H1 (cell line): ENCODE measurements around the gene SF3A2. TPM values are rescaled to one million over a fixed set of nuclear protein-coding genes. Genes with fewer than 3 reads are reported as not detected.
A peak's percentile ranks its signal among the peaks of the same experiment; 100 is the strongest.

Source experiments
- CTCF ChIA-PET: fragments of 300-600 bp; sonication (Branson Sonifier 250); formaldehyde crosslinking; loops from one replicate; lab custom pipeline; 2021; ENCODE audit not compliant: partially characterized antibody; lab: Charles Lee
- POLR2A ChIA-PET: fragments of 300-600 bp; sonication (Branson Sonifier 250); formaldehyde crosslinking; loops from one replicate; lab custom pipeline; 2021; ENCODE audit warnings: inconsistent platforms; ENCODE audit not compliant: partially characterized antibody; lab: Charles Lee
- DNase-seq, 2 experiments: peaks; one replicate each; pipeline versions ENCODE4 v3.0.0 to v3.0.0-alpha.2; 2010 to 2022; ENCODE audit warnings: low spot score in 2 of 2, low read depth in 1 of 2, mixed read lengths in 1 of 2
- FAIRE-seq: peaks from 2 replicates; lab custom pipeline; 2011; peaks lifted over from hg19 to GRCh38; lab: Jason Lieb, UNC
- H2AFZ ChIP-seq: 2 replicates; pipeline ENCODE4 v1.8.1; 2012; ENCODE audit warnings: low read length, inconsistent platforms
- H2AK5ac ChIP-seq: 2 replicates; pipeline ENCODE4 v1.6.1; 2013; ENCODE audit warnings: low read depth, low read length
- H2BK120ac ChIP-seq: replicated peaks from 2 replicates; pipeline ENCODE3; 2013; ENCODE audit warnings: low read depth, low read length, inconsistent platforms
- H2BK12ac ChIP-seq: 2 replicates; pipeline ENCODE4 v1.6.1; 2013; ENCODE audit warnings: low read depth, low read length
- H2BK15ac ChIP-seq: 2 replicates; pipeline ENCODE4 v1.6.1; 2013; ENCODE audit warnings: low read length
- H2BK20ac ChIP-seq: 2 replicates; pipeline ENCODE4 v1.6.1; 2013; ENCODE audit warnings: low read length
- H2BK5ac ChIP-seq: 2 replicates; pipeline ENCODE4 v1.6.1; 2013; ENCODE audit warnings: low read depth, low read length
- H3K14ac ChIP-seq: 2 replicates; pipeline ENCODE4 v1.6.1; 2013; ENCODE audit warnings: inconsistent platforms; ENCODE audit not compliant: insufficient read length
- H3K18ac ChIP-seq: 2 replicates; pipeline ENCODE4 v1.6.1; 2013; ENCODE audit warnings: low read length; ENCODE audit errors: extremely low read depth
- H3K23ac ChIP-seq: 2 replicates; pipeline ENCODE4 v1.6.1; 2013; ENCODE audit warnings: inconsistent platforms; ENCODE audit not compliant: insufficient read length
- H3K23me2 ChIP-seq: 2 replicates; pipeline ENCODE4 v1.6.1; 2013; ENCODE audit warnings: low read depth, low read length
- H3K27ac ChIP-seq: 2 replicates; pipeline ENCODE4 v1.6.1; 2011; ENCODE audit warnings: low read depth, low read length, inconsistent platforms
- H3K27me3 ChIP-seq, 4 experiments: replicated peaks in 1 of 4; 1 replicate in 1 of 4; 2 replicates in 3 of 4; pipeline versions ENCODE4 v1.6.1 to v1.8.1; 2011 to 2013; ENCODE audit warnings: low read length in 3 of 4, mild to moderate bottlenecking in 3 of 4, inconsistent platforms in 2 of 4, mixed read lengths in 2 of 4, moderate library complexity in 1 of 4; ENCODE audit not compliant: control insufficient read depth in 3 of 4, insufficient read depth in 3 of 4; ENCODE audit errors: extremely low read depth in 1 of 4
- H3K36me3 ChIP-seq, 4 experiments: 2 replicates each; pipeline versions ENCODE4 v1.6.1 to v1.8.1; 2011 to 2013; ENCODE audit warnings: mild to moderate bottlenecking in 4 of 4, low read length in 3 of 4, moderate library complexity in 2 of 4, control low read depth in 1 of 4, inconsistent platforms in 1 of 4; ENCODE audit not compliant: insufficient read depth in 4 of 4, control insufficient read depth in 2 of 4
- H3K4ac ChIP-seq: replicated peaks from 2 replicates; pipeline ENCODE3; 2013; ENCODE audit warnings: low read length, low read depth, mixed read lengths, inconsistent platforms; ENCODE audit not compliant: insufficient read length
- H3K4me1 ChIP-seq, 4 experiments: replicated peaks in 1 of 4; 1 replicate in 1 of 4; 2 replicates in 3 of 4; pipeline versions ENCODE4 v1.6.1 to v1.8.1; 2011 to 2013; ENCODE audit warnings: low read length in 3 of 4, inconsistent platforms in 2 of 4, mixed read lengths in 1 of 4; ENCODE audit not compliant: insufficient read depth in 4 of 4, control insufficient read depth in 3 of 4
- H3K4me2 ChIP-seq, 2 experiments: 2 replicates each; pipeline versions ENCODE4 v1.6.1 to v1.8.1; 2011 to 2013; ENCODE audit warnings: low read depth in 2 of 2, low read length in 2 of 2, control low read depth in 1 of 2, inconsistent platforms in 1 of 2, mild to moderate bottlenecking in 1 of 2; ENCODE audit not compliant: insufficient read depth in 1 of 2
- H3K4me3 ChIP-seq, 4 experiments: fragments of 200-600, 300-600 bp in 1 of 4; sonication (generic), shearing (Covaris generic), sonication (Bioruptor Twin) in 1 of 4; 2 replicates each; pipeline versions ENCODE4 v1.5.1 to v1.8.1; 2011 to 2016; ENCODE audit warnings: low read length in 4 of 4, low read depth in 3 of 4, control low read depth in 2 of 4, inconsistent platforms in 2 of 4, mild to moderate bottlenecking in 2 of 4, mixed read lengths in 1 of 4, moderate library complexity in 1 of 4; ENCODE audit not compliant: insufficient read depth in 2 of 4; ENCODE audit errors: extremely low read depth in 1 of 4
- H3K56ac ChIP-seq: replicated peaks from 2 replicates; pipeline ENCODE3; 2013; ENCODE audit warnings: low read depth, mild to moderate bottlenecking, mixed read lengths, low read length, inconsistent platforms; ENCODE audit not compliant: insufficient read length
- H3K79me1 ChIP-seq: 2 replicates; pipeline ENCODE4 v1.6.1; 2013; ENCODE audit warnings: low read depth, low read length, control low read depth
- H3K79me2 ChIP-seq, 2 experiments: 2 replicates each; pipeline versions ENCODE4 v1.6.1 to v1.8.1; 2012 to 2013; ENCODE audit warnings: low read length in 2 of 2, mild to moderate bottlenecking in 2 of 2, inconsistent platforms in 1 of 2; ENCODE audit not compliant: insufficient read depth in 2 of 2, control insufficient read depth in 1 of 2
- H3K9ac ChIP-seq, 4 experiments: replicated peaks in 1 of 4; 1 replicate in 1 of 4; 2 replicates in 3 of 4; pipeline versions ENCODE4 v1.6.1 to v1.8.1; 2011 to 2013; ENCODE audit warnings: low read depth in 3 of 4, low read length in 3 of 4, control low read depth in 2 of 4, mild to moderate bottlenecking in 2 of 4, moderate library complexity in 2 of 4, inconsistent platforms in 1 of 4; ENCODE audit errors: extremely low read depth in 1 of 4
- H3K9me3 ChIP-seq, 2 experiments: 2 replicates each; pipeline versions ENCODE4 v1.6.1 to v1.8.1; 2012 to 2013; ENCODE audit warnings: mild to moderate bottlenecking in 2 of 2, moderate library complexity in 2 of 2, control low read depth in 1 of 2, inconsistent platforms in 1 of 2, low read depth in 1 of 2, low read length in 1 of 2, mixed read lengths in 1 of 2; ENCODE audit not compliant: insufficient read depth in 2 of 2
- H4K20me1 ChIP-seq, 2 experiments: replicated peaks in 1 of 2; 2 replicates each; pipeline versions ENCODE3 to v1.8.1; 2011 to 2013; ENCODE audit warnings: inconsistent platforms in 2 of 2, low read length in 2 of 2, mild to moderate bottlenecking in 1 of 2; ENCODE audit not compliant: insufficient read depth in 2 of 2, control insufficient read depth in 1 of 2
- H4K5ac ChIP-seq: 2 replicates; pipeline ENCODE4 v1.6.1; 2013; ENCODE audit warnings: low read length, low read depth, mixed read lengths, inconsistent platforms; ENCODE audit not compliant: insufficient read length
- H4K8ac ChIP-seq: 2 replicates; pipeline ENCODE4 v1.8.0; 2013; ENCODE audit warnings: mild to moderate bottlenecking, moderate library complexity, low read length, inconsistent platforms; ENCODE audit not compliant: insufficient read depth; ENCODE audit errors: extremely low read depth
- H4K91ac ChIP-seq: replicated peaks from 2 replicates; pipeline ENCODE3; 2013; ENCODE audit warnings: low read length, mixed read lengths, inconsistent platforms; ENCODE audit not compliant: insufficient read length
- EP300 ChIP-seq, 2 experiments: IDR thresholded peaks; 1 replicate in 1 of 2; 2 replicates in 1 of 2; pipeline ENCODE4 v1.6.1; 2011 to 2012; ENCODE audit warnings: low read depth in 2 of 2, low read length in 2 of 2, mild to moderate bottlenecking in 2 of 2, borderline replicate concordance in 1 of 2, inconsistent platforms in 1 of 2, moderate library complexity in 1 of 2
- HDAC6 ChIP-seq: IDR thresholded peaks from one replicate; pipeline ENCODE4 v1.7.1; 2012; ENCODE audit warnings: low read depth, mild to moderate bottlenecking, inconsistent platforms, low read length, moderate library complexity
- NANOG ChIP-seq: IDR thresholded peaks from 2 replicates; pipeline ENCODE4 v1.6.1; 2011; ENCODE audit warnings: low read length, low read depth, mild to moderate bottlenecking, inconsistent platforms; ENCODE audit not compliant: insufficient read depth, poor library complexity, severe bottlenecking
- RBBP5 ChIP-seq: IDR thresholded peaks from 2 replicates; pipeline ENCODE4 v1.7.1; 2012; ENCODE audit warnings: low read depth, mild to moderate bottlenecking, inconsistent platforms, low read length, moderate library complexity, borderline replicate concordance
- SIX5 ChIP-seq: IDR thresholded peaks from 2 replicates; pipeline ENCODE4 v1.6.1; 2011; ENCODE audit warnings: mild to moderate bottlenecking, low read depth, low read length
- SP1 ChIP-seq: IDR thresholded peaks from 2 replicates; pipeline ENCODE4 v1.6.1; 2011; ENCODE audit warnings: low read depth, low read length
- SUZ12 ChIP-seq: fragments of 200-600 bp; sonication (generic); IDR thresholded peaks from 2 replicates; pipeline ENCODE4 v1.6.1; 2012; ENCODE audit warnings: mild to moderate bottlenecking, inconsistent platforms, low read length, moderate library complexity, mixed read lengths
- WGBS, 2 experiments: shearing (Covaris generic) in 1 of 2; methylation state at CpG; one replicate each; pipeline versions ENCODE4 v1.1.6 to v1.1.7; 2013 to 2015; ENCODE audit warnings: low lambda C conversion rate in 2 of 2, mixed read lengths in 2 of 2, inconsistent platforms in 1 of 2, low coverage in 1 of 2, missing lambda C conversion rate in 1 of 2; ENCODE audit not compliant: insufficient replicate concordance in 2 of 2, insufficient coverage in 1 of 2, insufficient read length in 1 of 2; ENCODE audit errors: extremely low coverage in 1 of 2, missing lambda C conversion rate in 1 of 2; 5-methylcytosine and 5-hydroxymethylcytosine counted together
- polyA plus RNA-seq, 7 experiments: library from polyadenylated mRNA; depleted of rRNA in 3 of 7; stranded (reverse) in 5 of 7; unstranded in 2 of 7; fragments of >200 nt in 5 of 7; fragments of 200-250 nt in 2 of 7; gene quantifications; 1 replicate in 5 of 7; 2 replicates in 1 of 7; 4 replicates in 1 of 7; pipeline versions ENCODE4 v1.2.1 to v1.2.3, GENCODE V29; 2011 to 2013; ENCODE audit warnings: missing spikeins in 2 of 7, mixed read lengths in 2 of 7
- total RNA-seq: library from RNA; stranded (reverse); fragmentation: NEBNext Ultra II Directional; extraction: Animal tissue kit (Norgen Biotek cat#: 25700); gene quantifications from 2 replicates; pipeline ENCODE4 v1.2.1, GENCODE V29; 2021
- TF ChIP-seq, protein P1 (sequence below): IDR thresholded peaks from 2 replicates; pipeline ENCODE4 v1.6.1; 2012; ENCODE audit warnings: low read length, inconsistent platforms

Gene SF3A2
- total and polyA plus RNA-seq, 2 of the 8 experiments (the other 6 are each of a cell fraction or from before 2014, with no cell fraction given), result 15.3 to 146 TPM

DNA sequence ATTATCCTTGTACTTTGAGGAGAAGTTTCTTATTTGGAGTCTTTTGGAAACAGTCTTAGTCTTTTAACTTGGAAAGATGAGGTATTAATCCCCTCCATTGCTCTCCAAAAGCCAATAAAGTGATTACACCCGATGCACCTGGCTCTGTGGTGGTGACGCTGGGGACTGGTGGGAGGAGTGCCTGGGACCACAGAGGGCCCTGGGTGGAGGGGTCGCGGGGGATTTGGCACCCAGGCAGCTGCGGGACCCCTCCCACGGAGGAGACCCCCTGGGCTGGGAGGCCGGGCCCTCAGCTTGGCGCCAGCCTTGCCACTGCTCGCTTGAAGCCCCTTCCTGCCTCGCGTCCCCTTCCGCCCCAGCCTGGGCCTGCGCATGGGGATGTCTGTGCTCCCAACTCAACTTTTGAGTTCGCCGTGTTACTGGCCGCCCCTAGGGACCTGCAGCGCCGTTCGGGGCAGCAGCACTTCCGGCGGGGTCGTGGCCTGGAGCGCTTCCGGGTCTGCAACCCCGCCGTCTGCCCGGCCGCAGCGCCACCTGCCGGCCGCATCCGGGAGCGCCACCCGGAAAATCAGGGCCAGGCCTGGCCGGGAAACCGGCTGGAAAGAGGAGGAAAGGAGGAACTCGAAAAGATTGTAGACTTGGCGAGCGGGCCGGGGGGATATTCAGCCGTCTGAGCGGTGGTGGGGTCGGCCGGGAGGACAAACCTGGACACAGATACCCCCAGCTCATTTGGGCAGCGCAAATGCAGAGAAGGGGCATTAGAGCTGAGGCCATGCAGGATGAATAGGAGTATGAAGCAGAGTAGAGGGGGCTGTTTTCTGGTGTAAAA, 36.9 kb downstream of the SF3A2 start:
- Histone ChIP-seq H2BK5ac (no peak overlapping the region), H2BK12ac (no peak overlapping the region), H3K36me3 (peaks cover 3 to 23% (median 9%) of the 10 kb centered on the region in 4 experiments; a peak in 5 of 8 replicates), H3K79me1 (peaks cover 3% of the 10 kb centered on the region; the same call in 1 of the 2 replicates), H3K27ac (no peak overlapping the region; the same call in 1 of the 2 replicates), H3K4me2 (peak overlapping the region; percentile 73 to 79), H3K9me3 (no peaks in the 10 kb centered on the region), H3K4ac (no peak overlapping the region), H3K14ac (no peak overlapping the region), H4K20me1 (peaks cover 22 to 31% of the 10 kb centered on the region in 2 experiments), H3K27me3 (no peaks in the 10 kb centered on the region), H2AK5ac (no peak overlapping the region), H3K23ac (no peak overlapping the region), H2BK15ac (no peak overlapping the region), H4K91ac (no peak overlapping the region), H3K79me2 (peaks cover 20 to 40% of the 10 kb centered on the region in 2 experiments; a peak in 3 of 4 replicates), H3K9ac (peak overlapping the region in 2 of 4 experiments; percentile 9 to 51; a peak in 2 of 7 replicates), H3K4me3 (peak overlapping the region in 3 of 4 experiments; percentile 18 to 53 (median 23); a peak in 4 of 8 replicates), H3K18ac (no peak overlapping the region; the same call in 1 of the 2 replicates), H4K8ac (peak overlapping the region; percentile 9; the same call in 1 of the 2 replicates), H3K23me2 (peaks cover 5% of the 10 kb centered on the region; the same call in 1 of the 2 replicates), H2BK20ac (no peak overlapping the region), H2BK120ac (no peak overlapping the region), H3K4me1 (peaks cover 0 to 17% (median 7%) of the 10 kb centered on the region in 4 experiments; a peak in 5 of 7 replicates), H2AFZ (no peak overlapping the region), H3K56ac (no peak overlapping the region), H4K5ac (peak overlapping the region; percentile 34)
- FAIRE-seq (no peak), DNase-seq (peak; percentile 73 to 98)
- POLR2A ChIA-PET, result interaction anchor here (1.0 to 23.4 kb wide), 12 partner anchors 10 to 155 kb away, joined by 3 to 330 read pairs (median 6); partner anchors contain the start of genes AMH, JSRP1, LSM7 and PLEKHJ1
- CTCF ChIA-PET, result interaction anchor here (0.6 to 6.2 kb wide), 21 partner anchors 11 to 580 kb away, joined by 3 to 106 read pairs (median 8); partner anchors contain the start of genes JSRP1 and TMPRSS9
- WGBS, 2 experiments, result 14% methylated on average over 41 of the region's 45 CpGs; no CpG with 5 or more reads in 1 of the 2 experiments
- TF ChIP-seq HDAC6 (no peak), SUZ12 (no peak), SP1 (no peak), EP300 (IDR thresholded peaks at IDR 0.05; ENCODE audit: borderline replicate concordance in 1 of 2, low read depth in 2 of 2, low read length in 2 of 2) (peak in 1 of 2 experiments; percentile 46; a peak in 1 of 3 replicates), SIX5 (no peak), NANOG (no peak), RBBP5 (0 out of 2 replicates have a peak, but pooled peaks have one; percentile 47)
- TF ChIP-seq, protein P1, sequence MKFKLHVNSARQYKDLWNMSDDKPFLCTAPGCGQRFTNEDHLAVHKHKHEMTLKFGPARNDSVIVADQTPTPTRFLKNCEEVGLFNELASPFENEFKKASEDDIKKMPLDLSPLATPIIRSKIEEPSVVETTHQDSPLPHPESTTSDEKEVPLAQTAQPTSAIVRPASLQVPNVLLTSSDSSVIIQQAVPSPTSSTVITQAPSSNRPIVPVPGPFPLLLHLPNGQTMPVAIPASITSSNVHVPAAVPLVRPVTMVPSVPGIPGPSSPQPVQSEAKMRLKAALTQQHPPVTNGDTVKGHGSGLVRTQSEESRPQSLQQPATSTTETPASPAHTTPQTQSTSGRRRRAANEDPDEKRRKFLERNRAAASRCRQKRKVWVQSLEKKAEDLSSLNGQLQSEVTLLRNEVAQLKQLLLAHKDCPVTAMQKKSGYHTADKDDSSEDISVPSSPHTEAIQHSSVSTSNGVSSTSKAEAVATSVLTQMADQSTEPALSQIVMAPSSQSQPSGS, result no peak
